PC-3 (cell line): ENCODE measurements around the gene AIG1. TPM values are rescaled to one million over a fixed set of nuclear protein-coding genes. Genes with fewer than 3 reads are reported as not detected.

Experiments
- ATAC-seq: fragments of 200-7000 bp; cut with Tn5 transposase; 2 replicates; pipeline ENCODE4 v1.9.1; 2020; ENCODE audit warnings: mild to moderate bottlenecking, moderate library complexity
- BruUV-seq: library from RNA; stranded (reverse); fragments of 400-500 nt; replicated peaks from 2 replicates; lab custom pipeline; 2021; lab: Mats Ljungman, UMichigan
- CTCF ChIA-PET: fragments of 300-600 bp; sonication (Branson Sonifier 250); formaldehyde crosslinking; loops from one replicate; lab custom pipeline; 2022; ENCODE audit warnings: antibody characterized with exemption; lab: Charles Lee
- POLR2A ChIA-PET: fragments of 300-600 bp; sonication (Branson Sonifier 250); formaldehyde crosslinking; loops from one replicate; lab custom pipeline; 2022; ENCODE audit warnings: antibody characterized with exemption; ENCODE audit not compliant: unreplicated experiment; lab: Charles Lee
- DNase-seq: peaks from one replicate; pipeline ENCODE4 v3.0.0-alpha.2; 2015
- H2AFZ ChIP-seq: fragments of 300-600 bp; sonication (generic); 2 replicates; pipeline ENCODE4 v1.6.0; 2016; ENCODE audit warnings: antibody characterized with exemption, low read length
- H3F3A ChIP-seq: fragments of 300-600 bp; sonication (generic); one replicate; pipeline ENCODE4 v1.6.0; 2017; ENCODE audit warnings: antibody characterized with exemption, low read length, control low read depth, mild to moderate bottlenecking; ENCODE audit not compliant: unreplicated experiment
- H3K27ac ChIP-seq: fragments of 300-600 bp; sonication (generic); 2 replicates; pipeline ENCODE4 v1.5.1; 2016; ENCODE audit warnings: mild to moderate bottlenecking, low read length
- H3K27me3 ChIP-seq: fragments of 300-600 bp; sonication (generic); 2 replicates; pipeline ENCODE4 v1.6.1; 2016; ENCODE audit warnings: low read length, mixed read lengths
- H3K36me3 ChIP-seq: fragments of 300-600 bp; sonication (generic); 2 replicates; pipeline ENCODE4 v1.6.1; 2016; ENCODE audit warnings: low read depth, mixed run types, low read length, mixed read lengths
- H3K4me1 ChIP-seq: fragments of 300-600 bp; sonication (generic); 2 replicates; pipeline ENCODE4 v1.5.1; 2016; ENCODE audit warnings: low read length; ENCODE audit not compliant: insufficient read depth
- H3K4me2 ChIP-seq: fragments of 300-600 bp; sonication (generic); 2 replicates; pipeline ENCODE4 v1.6.0; 2016; ENCODE audit warnings: low read length
- H3K4me3 ChIP-seq: fragments of 300-600 bp; sonication (generic); 2 replicates; pipeline ENCODE4 v1.5.1; 2016; ENCODE audit warnings: mild to moderate bottlenecking, low read length, mixed read lengths
- H3K79me2 ChIP-seq: fragments of 300-600 bp; sonication (generic); 2 replicates; pipeline ENCODE4 v1.6.1; 2017; ENCODE audit warnings: low read length, mixed read lengths
- H3K9ac ChIP-seq: fragments of 300-600 bp; sonication (generic); 2 replicates; pipeline ENCODE4 v1.6.0; 2016; ENCODE audit warnings: mild to moderate bottlenecking, low read length
- H3K9me2 ChIP-seq: fragments of 300-600 bp; sonication (generic); replicated peaks from 2 replicates; pipeline ENCODE4 v1.6.1; 2016; ENCODE audit warnings: mixed run types, low read length, mixed read lengths
- H3K9me3 ChIP-seq: fragments of 300-600 bp; sonication (generic); 2 replicates; pipeline ENCODE4 v1.6.1; 2016; ENCODE audit warnings: low read length, mixed read lengths
- H4K20me1 ChIP-seq: fragments of 300-600 bp; sonication (generic); 2 replicates; pipeline ENCODE4 v1.6.1; 2016; ENCODE audit warnings: low read length, mixed read lengths
- CTCF ChIP-seq: fragments of 300-600 bp; sonication (generic); conservative IDR thresholded peaks from 2 replicates; pipeline ENCODE4 v1.5.1; 2017; ENCODE audit warnings: antibody characterized with exemption, low read depth, mild to moderate bottlenecking, low read length
- EZH2 ChIP-seq: fragments of 300-600 bp; sonication (generic); IDR thresholded peaks from one replicate; pipeline ENCODE4 v1.6.1; 2017; ENCODE audit warnings: antibody characterized with exemption, mild to moderate bottlenecking, low read length; ENCODE audit not compliant: unreplicated experiment
- EZH2phosphoT487 ChIP-seq: fragments of 300-600 bp; sonication (generic); IDR thresholded peaks from 2 replicates; pipeline ENCODE4 v1.6.1; 2018; ENCODE audit warnings: mild to moderate bottlenecking, antibody characterized with exemption, low read length, borderline replicate concordance
- intact Hi-C: fragments of 100-400 bp; cut with micrococcal nuclease; formaldehyde crosslinking; loops from 2 replicates; pipeline ENCODE4 v1.9.0; 2023
- total RNA-seq: library from RNA; depleted of rRNA; stranded (reverse); fragments of >200 nt; gene quantifications from 2 replicates; pipeline ENCODE4 v1.2.3, GENCODE V29; 2014

Gene AIG1
- total RNA-seq, 1 experiment from 2014 or later, result 32.7 TPM

DNA sequence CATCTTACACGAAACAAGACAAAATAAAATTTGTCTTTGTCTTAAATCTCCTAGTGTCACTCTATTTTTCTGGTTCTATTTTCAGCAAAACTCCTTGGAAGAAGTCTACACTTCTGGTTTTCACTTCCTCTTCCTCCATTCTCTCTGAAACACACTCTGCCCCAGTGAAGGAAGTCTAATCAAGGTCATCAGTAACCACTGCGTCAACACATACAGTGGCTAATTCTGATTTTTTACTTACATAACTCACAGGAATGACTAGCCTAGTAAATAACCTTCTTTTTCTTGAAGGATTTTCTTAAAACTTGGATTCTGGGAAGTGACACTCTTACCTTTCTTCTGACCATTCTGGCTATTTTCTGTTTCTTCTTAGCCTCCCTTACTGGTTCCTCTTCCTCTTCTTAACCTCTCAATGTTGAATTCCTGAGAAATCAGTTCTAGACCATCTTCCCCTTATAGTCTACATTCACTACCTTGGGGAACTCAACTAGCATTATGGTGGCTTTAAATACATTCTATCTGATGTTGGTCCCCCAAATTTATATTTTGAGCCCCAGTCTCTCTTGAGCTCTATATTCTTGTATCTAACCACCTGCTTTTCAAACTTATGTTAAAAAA lies 37.5 kb downstream of the AIG1 start:
- CTCF ChIA-PET, result no interaction called here
- ATAC-seq, result no peak

DNA sequence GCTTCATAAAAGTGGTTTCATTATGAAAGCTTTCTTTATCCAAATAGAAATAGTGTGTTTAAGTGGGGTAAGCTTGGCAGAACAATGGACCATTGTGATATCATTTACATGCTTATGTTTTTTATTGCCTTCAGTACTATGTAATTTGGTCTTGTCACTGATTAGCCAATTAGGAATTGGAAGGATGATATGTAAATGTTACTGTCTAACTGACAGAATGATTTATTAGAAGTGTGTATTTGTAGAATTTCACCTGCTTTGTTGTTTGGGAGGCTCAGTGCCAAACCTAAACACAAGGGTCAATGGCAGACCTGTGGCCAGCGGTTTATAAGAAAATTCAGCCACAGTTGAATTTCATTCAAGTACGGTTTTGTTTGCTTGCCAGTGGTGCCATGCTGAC lies 39.0 kb downstream of the AIG1 start:
- ATAC-seq (no peak), DNase-seq (no peak)
- no peak overlapping the region for H3K4me3 ChIP-seq
- TF ChIP-seq EZH2phosphoT487, result no peak
- H3K9me2 ChIP-seq, result no peaks in the 10 kb centered on the region
- H3K4me2 ChIP-seq, result no peak overlapping the region
- intact Hi-C loops, result no loop called here
- no peak overlapping the region for H3K9ac ChIP-seq
- no peaks in the 10 kb centered on the region for H3F3A ChIP-seq
- H3K27me3 ChIP-seq, result no peaks in the 10 kb centered on the region
- no peak overlapping the region for H2AFZ ChIP-seq
- H4K20me1 ChIP-seq, result no peaks in the 10 kb centered on the region
- no peaks in the 10 kb centered on the region for H3K79me2 ChIP-seq
- BruUV-seq, result no TSS peak
- no peaks in the 10 kb centered on the region; the same call in 1 of the 2 replicates for H3K36me3 ChIP-seq
- CTCF ChIA-PET, result no interaction called here
- H3K9me3 ChIP-seq, result no peaks in the 10 kb centered on the region
- H3K4me1 ChIP-seq, result no peaks in the 10 kb centered on the region
- POLR2A ChIA-PET, result interaction anchor here (0.7 kb wide), 1 partner anchor 84 kb away, joined by 6 read pairs; no protein-coding TSS in a partner anchor
- no peak overlapping the region for H3K27ac ChIP-seq

More for the DNA sequence above, 37.5 kb downstream of the AIG1 start:
- H3K4me3 ChIP-seq, result no peak overlapping the region
- no peak for DNase-seq
- H4K20me1 ChIP-seq, result no peaks in the 10 kb centered on the region
- H3K4me2 ChIP-seq, result no peak overlapping the region
- intact Hi-C loops, result no loop called here
- no peak overlapping the region for H2AFZ ChIP-seq
- TF ChIP-seq EZH2, result no peak
- no peak for TF ChIP-seq EZH2phosphoT487
- TF ChIP-seq CTCF, result no peak
- no peak overlapping the region for H3K27ac ChIP-seq
- no peaks in the 10 kb centered on the region for H3K9me3 ChIP-seq
- H3F3A ChIP-seq, result no peaks in the 10 kb centered on the region
- BruUV-seq, result no TSS peak
- POLR2A ChIA-PET, result no interaction called here
- H3K9ac ChIP-seq, result no peak overlapping the region
- no peaks in the 10 kb centered on the region; the same call in 1 of the 2 replicates for H3K36me3 ChIP-seq
- no peaks in the 10 kb centered on the region for H3K27me3 ChIP-seq
- no peaks in the 10 kb centered on the region for H3K4me1 ChIP-seq
- H3K9me2 ChIP-seq, result no peaks in the 10 kb centered on the region
- no peaks in the 10 kb centered on the region for H3K79me2 ChIP-seq

- H3F3A ChIP-seq, result no peaks in the 10 kb centered on the region
- no peaks in the 10 kb centered on the region for H3K79me2 ChIP-seq
- no peaks in the 10 kb centered on the region for H3K9me3 ChIP-seq
- H3K36me3 ChIP-seq, result no peaks in the 10 kb centered on the region; the same call in 1 of the 2 replicates
- no peaks in the 10 kb centered on the region for H3K4me1 ChIP-seq
- no peaks in the 10 kb centered on the region for H4K20me1 ChIP-seq
- DNase-seq (no peak), ATAC-seq (no peak)
- no peak overlapping the region for H3K9ac ChIP-seq
- CTCF ChIA-PET, result no interaction called here
- POLR2A ChIA-PET, result interaction anchor here (0.5 kb wide), 1 partner anchor 163 kb away, joined by 3 read pairs; no protein-coding TSS in a partner anchor
- intact Hi-C loops, result no loop called here
- BruUV-seq, result no TSS peak
- no peak overlapping the region for H3K4me2 ChIP-seq
- no peak for TF ChIP-seq EZH2
- TF ChIP-seq EZH2phosphoT487, result no peak
- TF ChIP-seq CTCF, result no peak
- H3K27me3 ChIP-seq, result no peaks in the 10 kb centered on the region
- H3K27ac ChIP-seq, result no peak overlapping the region
- no peak overlapping the region for H2AFZ ChIP-seq
- H3K4me3 ChIP-seq, result no peak overlapping the region
- H3K9me2 ChIP-seq, result no peaks in the 10 kb centered on the region
Measured at GRCh38 chr6:143100429-143100828, 39.7 kb downstream of the AIG1 start.
